Peyer's patch (tissue), 4 donors: ENCODE results near the gene SLC6A18. TPM values are rescaled to one million over a fixed set of nuclear protein-coding genes. Genes with fewer than 3 reads are reported as not detected.

Experiments
- DNase-seq, 3 donors: peaks; one replicate each; pipeline ENCODE4 v3.0.0-alpha.2; 2017 to 2019
- H3K27ac ChIP-seq, 4 donors: fragments of 200-600 bp; sonication (generic); one replicate each; pipeline ENCODE4 v1.5.1; 2016 to 2019
- H3K27me3 ChIP-seq, 2 donors: fragments of 200-600 bp; sonication (generic); one replicate each; pipeline ENCODE4 v1.5.1; 2019
- H3K36me3 ChIP-seq, 3 donors: fragments of 200-600 bp; sonication (generic); one replicate each; pipeline ENCODE4 v1.5.1; 2016 to 2019
- H3K4me1 ChIP-seq, 4 donors: fragments of 200-600 bp; sonication (generic); one replicate each; pipeline ENCODE4 v1.5.1; 2016 to 2019
- H3K4me3 ChIP-seq, 4 donors: fragments of 200-600 bp; sonication (generic); 1 replicate in 3 of 4; 2 replicates in 1 of 4; pipeline ENCODE4 v1.5.1; 2016 to 2019; ENCODE audit warnings: mild to moderate bottlenecking in 1 of 4
- H3K9me3 ChIP-seq, 4 donors: fragments of 200-600 bp; sonication (generic); one replicate each; pipeline ENCODE4 v1.5.1; 2016 to 2019; ENCODE audit warnings: mild to moderate bottlenecking in 1 of 4
- CTCF ChIP-seq, 6 experiments: fragments of 450-650 bp in 4 of 6; fragments of 200-600 bp in 2 of 6; sonication (generic) in 1 of 6; IDR thresholded peaks; one replicate each; pipeline ENCODE4 v1.5.1; 2017 to 2019; ENCODE audit warnings: antibody characterized with exemption in 6 of 6, mild to moderate bottlenecking in 3 of 6, moderate library complexity in 1 of 6
- POLR2A ChIP-seq, 2 donors: fragments of 450-650 bp; IDR thresholded peaks; one replicate each; pipeline ENCODE4 v1.5.1; 2017; ENCODE audit warnings: antibody characterized with exemption in 2 of 2, mild to moderate bottlenecking in 2 of 2, moderate library complexity in 2 of 2
- total RNA-seq, 4 donors: library from RNA; depleted of rRNA; stranded (reverse); fragments of >200 nt; gene quantifications; one replicate each; pipeline ENCODE4 v1.1.0, GENCODE V29; 2016

SLC6A18 gene
- total RNA-seq, 4 donors from 2014 or later, result 0.53 to 0.95 TPM; not detected in 2

- TF ChIP-seq POLR2A (IDR thresholded peaks at IDR 0.05) (no peak), CTCF (IDR thresholded peaks at IDR 0.05) (no peak)
- Histone ChIP-seq H3K4me3 (no peak overlapping the region), H3K9me3 (no peaks in the 10 kb centered on the region), H3K27ac (no peak overlapping the region), H3K4me1 (peaks cover 0 to 23% (median 2%) of the 10 kb centered on the region in 4 donors), H3K36me3 (no peaks in the 10 kb centered on the region), H3K27me3 (no peaks in the 10 kb centered on the region)
- no peak for DNase-seq
Measured at GRCh38 chr5:1244255-1244654, 19.1 kb downstream of the SLC6A18 start.

GRCh38 chr5:1244976-1245375 lies 19.8 kb downstream of the SLC6A18 start:
- no peaks in the 10 kb centered on the region for H3K36me3 ChIP-seq
- no peaks in the 10 kb centered on the region for H3K9me3 ChIP-seq
- no peak for DNase-seq
- no peak overlapping the region for H3K4me3 ChIP-seq
- no peaks in the 10 kb centered on the region for H3K27me3 ChIP-seq
- no peak overlapping the region for H3K27ac ChIP-seq
- peak in 2 of 6 experiments; percentile 28 to 35 for TF ChIP-seq CTCF (IDR thresholded peaks at IDR 0.05)
- TF ChIP-seq POLR2A (IDR thresholded peaks at IDR 0.05), result no peak
- peaks cover 0 to 20% (median 2%) of the 10 kb centered on the region in 4 donors for H3K4me1 ChIP-seq

- no peak for TF ChIP-seq CTCF (IDR thresholded peaks at IDR 0.05)
- TF ChIP-seq POLR2A (IDR thresholded peaks at IDR 0.05), result no peak
- Histone ChIP-seq H3K4me3 (no peak overlapping the region), H3K4me1 (peaks cover 0 to 14% (median under 1%) of the 10 kb centered on the region in 4 donors), H3K27ac (no peak overlapping the region), H3K36me3 (no peaks in the 10 kb centered on the region), H3K27me3 (no peaks in the 10 kb centered on the region), H3K9me3 (no peaks in the 10 kb centered on the region)
- no peak for DNase-seq
Measured at GRCh38 chr5:1245905-1246576, 20.9 kb downstream of the SLC6A18 start.

GRCh38 chr5:1246711-1247431 lies 21.7 kb downstream of the SLC6A18 start:
- TF ChIP-seq POLR2A (IDR thresholded peaks at IDR 0.05) (no peak), CTCF (IDR thresholded peaks at IDR 0.05) (no peak)
- peak in 2 of 3 donors; percentile 70 to 72 for DNase-seq
- H3K9me3 ChIP-seq, result no peaks in the 10 kb centered on the region
- H3K27ac ChIP-seq, result no peak overlapping the region
- no peak overlapping the region for H3K4me3 ChIP-seq
- no peaks in the 10 kb centered on the region for H3K36me3 ChIP-seq
- H3K4me1 ChIP-seq, result peaks cover 0 to 17% (median 1%) of the 10 kb centered on the region in 4 donors
- H3K27me3 ChIP-seq, result no peaks in the 10 kb centered on the region

- no peaks in the 10 kb centered on the region for H3K27me3 ChIP-seq
- no peak for TF ChIP-seq POLR2A (IDR thresholded peaks at IDR 0.05)
- TF ChIP-seq CTCF (IDR thresholded peaks at IDR 0.05), result no peak
- no peaks in the 10 kb centered on the region for H3K9me3 ChIP-seq
- H3K4me1 ChIP-seq, result peaks cover 0 to 17% (median 1%) of the 10 kb centered on the region in 4 donors
- no peak for DNase-seq
- H3K4me3 ChIP-seq, result no peak overlapping the region
- no peaks in the 10 kb centered on the region for H3K36me3 ChIP-seq
- no peak overlapping the region for H3K27ac ChIP-seq
Measured at GRCh38 chr5:1247811-1248210, 22.6 kb downstream of the SLC6A18 start.
